Activated CD4-positive, alpha-beta T cell treated with anti-CD3 and anti-CD28 coated beads, Interleukin-2, amount 50 U/mL, for 24 hours (primary cell): ENCODE data around the gene ZNF264.
"Not testable (repeated sequence)": the region's sequence is repeated elsewhere in the genome, so short reads cannot be mapped to it uniquely, and the experiment has no call there.

Source experiments
- DNase-seq, 2 donors: peaks; one replicate each; pipeline ENCODE4 v3.0.0-alpha.2; 2020; ENCODE audit warnings: low read depth in 1 of 2, low spot score in 1 of 2

ZNF264 gene

DNA sequence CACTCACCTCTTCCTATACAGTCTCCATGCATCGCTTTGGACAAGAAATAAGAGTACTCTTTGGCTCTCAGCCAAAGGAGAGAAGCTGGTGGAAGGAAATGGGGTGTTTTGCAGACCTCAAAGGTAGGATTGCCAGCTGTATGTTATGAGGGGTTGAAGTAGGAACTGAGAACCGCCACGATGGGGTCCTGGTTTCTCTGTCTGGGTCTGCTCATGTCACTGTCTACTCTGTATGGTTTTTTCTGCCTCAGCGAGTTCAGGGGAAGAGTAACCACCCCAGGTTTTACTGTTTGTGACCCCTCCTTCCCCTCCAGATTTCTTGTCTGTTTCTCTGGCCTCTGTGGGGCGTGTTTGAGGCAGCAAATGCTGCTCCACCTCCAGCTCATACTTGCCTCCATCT is 53.2 kb downstream of the ZNF264 start:
- no peak for DNase-seq

DNA sequence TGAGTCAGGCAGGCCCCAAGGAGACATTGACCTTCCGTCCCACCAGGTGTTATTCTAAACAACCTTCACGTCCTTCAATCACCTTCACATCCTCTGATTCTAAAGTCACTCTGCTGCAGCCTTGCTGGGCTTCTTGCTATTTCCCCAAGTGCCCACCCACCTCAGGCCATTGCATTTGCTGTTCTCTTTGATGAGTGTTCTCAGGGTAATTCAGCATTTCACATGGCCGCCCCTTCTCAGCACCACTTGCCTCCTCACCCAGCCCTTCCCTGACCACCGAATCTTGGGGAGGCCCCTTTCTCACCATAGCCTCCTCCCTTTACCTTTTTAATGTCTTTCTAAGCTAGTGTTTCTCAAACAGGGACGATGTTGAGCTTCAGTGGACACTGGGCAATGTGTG is 53.8 kb downstream of the ZNF264 start:
- no peak for DNase-seq

DNA sequence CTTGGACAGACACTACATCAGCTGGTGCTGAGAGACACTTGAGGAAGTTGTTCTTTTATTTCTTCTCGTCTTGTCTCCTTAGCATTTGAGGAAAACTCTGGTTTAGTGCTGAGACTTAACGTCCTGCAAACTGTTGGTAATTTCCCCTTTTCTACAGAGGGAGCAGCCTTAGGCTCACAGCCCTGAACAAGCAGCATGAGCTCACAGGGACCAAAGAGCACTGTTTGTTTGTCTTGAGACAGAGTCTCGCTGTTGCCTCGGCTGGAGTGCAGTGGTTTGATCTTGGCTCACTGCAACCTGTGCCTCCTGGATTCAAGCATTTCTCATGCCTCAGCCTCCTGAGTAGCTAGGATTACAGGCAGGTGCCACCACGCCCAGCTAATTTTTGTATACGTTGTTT is 54.7 kb downstream of the ZNF264 start:
- no peak for DNase-seq

DNA sequence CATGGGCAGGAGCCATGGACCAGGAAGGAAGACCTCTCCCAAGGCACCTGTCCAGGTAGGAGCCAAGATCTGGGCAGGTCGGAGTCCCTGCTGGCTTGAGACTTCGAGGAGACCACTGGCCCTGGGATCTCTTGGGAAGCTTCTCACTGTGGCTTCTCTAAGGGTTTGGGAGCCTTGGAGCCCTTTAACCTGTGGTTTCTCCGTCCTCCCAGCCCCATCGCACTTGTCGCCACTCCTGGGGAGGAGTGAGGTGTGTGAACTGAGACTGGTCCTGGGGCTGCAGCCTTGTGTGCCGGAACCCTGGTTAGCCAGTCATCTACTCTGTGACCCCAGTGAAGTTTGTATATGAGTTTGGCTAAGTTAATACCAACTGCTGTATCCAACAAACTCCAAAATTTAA is 57.3 kb downstream of the ZNF264 start:
- DNase-seq, result no peak

DNA sequence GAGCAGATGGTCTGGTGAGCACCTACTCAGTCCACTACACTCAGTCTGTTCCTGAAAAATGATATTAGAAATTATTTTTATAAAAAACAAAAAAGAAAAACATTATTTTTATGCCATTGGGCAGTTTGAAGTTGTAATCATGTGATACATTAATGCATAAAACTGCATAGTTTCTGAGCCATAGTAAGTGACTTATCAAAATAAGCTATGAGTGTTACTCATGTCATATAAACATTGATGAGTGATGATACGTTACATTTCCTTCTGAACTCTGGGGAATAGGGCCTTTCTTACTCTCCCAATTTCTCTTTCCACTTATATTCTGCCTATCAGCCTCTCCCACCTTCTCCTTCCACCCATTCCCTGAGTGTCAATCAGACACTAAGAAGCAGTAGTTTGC is 58.0 kb downstream of the ZNF264 start:
- no peak for DNase-seq

DNA sequence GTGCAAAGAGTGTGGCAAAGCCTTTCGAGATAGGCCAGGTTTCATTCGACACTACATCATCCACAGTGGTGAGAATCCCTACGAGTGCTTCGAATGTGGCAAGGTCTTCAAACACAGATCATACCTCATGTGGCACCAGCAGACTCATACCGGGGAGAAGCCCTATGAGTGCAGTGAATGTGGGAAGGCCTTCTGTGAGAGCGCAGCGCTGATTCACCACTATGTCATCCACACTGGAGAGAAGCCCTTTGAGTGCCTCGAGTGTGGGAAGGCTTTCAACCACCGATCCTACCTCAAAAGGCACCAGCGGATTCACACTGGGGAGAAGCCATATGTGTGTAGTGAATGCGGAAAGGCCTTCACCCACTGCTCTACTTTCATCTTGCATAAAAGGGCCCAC is 62.5 kb downstream of the ZNF264 start:
- DNase-seq, result not testable (repeated sequence)

DNA sequence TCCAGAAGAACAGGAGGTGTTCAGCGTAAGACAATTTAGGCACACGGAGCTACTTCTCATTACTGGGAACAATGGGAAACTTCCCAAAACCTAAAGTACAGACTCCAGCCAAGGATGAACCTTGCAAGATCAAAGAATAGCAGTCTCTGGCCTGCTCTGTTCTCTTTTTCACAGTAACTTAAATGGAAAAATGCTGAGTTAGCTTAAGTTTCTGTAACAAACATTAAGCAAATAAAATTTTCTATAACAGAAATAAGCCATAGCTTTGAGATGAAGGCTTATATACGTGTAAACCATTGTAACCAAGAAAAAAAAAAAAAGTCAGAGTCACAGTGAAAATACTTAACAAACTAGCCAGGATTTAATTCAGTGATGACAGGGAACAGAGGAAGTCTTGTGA is 70.7 kb downstream of the ZNF264 start:
- DNase-seq, result no peak

DNA sequence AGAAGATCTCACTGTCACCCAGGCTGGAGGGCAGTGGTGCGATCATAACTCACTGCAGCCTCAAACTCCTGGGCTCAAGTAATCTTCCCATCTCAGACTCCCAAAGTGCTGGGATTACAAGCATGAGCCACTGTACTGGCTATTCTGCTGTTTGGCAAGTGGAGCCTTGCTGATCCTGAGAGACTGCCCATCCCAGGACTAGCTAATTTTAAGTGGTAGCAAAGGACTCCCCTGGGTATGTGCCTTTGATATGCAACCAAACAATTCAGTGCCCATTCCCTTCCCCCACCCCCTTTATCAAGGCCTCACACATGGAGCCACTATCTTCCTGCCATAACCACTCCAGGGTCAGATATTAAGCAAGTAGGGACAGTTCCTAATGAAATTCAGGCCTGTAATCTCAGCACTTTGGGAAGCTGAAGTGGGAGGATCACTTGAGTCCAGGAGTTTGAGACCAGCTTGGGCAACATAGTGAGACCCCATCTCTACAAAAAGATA is 72.0 kb downstream of the ZNF264 start:
- DNase-seq, result no peak

DNA sequence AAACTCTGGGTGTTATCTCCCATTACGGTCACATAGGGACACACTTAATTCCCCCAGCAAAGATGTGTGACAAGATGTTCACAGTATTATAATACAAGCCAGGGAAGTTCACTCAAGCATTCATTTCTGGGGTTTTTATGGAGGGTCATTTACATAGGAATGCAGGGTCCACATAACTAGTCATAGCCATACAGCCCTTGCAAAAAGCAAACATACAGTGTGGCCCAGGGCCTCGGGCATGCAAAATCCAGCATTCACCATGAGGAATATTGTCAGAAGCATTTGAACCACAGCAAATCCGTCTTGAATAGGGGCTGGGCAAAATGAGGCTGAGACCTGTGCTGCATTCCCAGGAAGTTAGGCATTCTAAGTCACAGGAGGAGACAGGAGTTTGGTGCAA is 76.0 kb downstream of the ZNF264 start:
- DNase-seq, result no peak

DNA sequence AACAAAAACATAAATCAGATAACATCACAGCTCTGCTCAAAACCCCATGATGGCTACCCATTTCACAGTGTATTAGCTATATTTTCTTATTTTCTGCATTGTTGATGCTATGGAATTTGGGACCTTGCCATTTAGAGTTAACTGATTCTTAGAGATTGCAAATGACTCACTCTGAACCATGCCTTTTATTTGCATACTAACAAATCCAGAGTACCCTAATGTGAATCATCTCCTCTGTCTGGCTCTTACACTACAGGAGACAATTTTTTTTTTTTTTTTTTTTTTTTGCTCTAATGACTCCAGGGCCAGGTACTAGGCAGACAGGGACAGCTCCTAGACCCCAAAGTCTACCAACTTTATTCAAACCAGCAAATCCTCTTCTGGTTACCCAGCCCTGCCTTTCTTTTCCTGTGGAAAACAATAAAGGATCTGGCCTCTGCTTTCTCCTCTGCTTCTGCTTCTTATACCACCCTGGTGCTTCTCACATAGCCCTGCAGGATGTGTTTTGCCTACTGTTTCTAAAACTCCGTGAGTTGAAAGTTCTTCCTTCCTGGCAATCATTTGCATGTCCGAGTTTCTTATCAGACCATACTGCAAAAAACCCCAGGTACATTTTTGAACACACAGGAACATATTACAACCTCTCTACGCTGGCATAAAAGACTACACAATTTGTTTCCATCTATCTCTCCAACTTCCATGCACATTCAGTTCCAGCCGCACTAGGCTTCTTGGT is 78.4 kb downstream of the ZNF264 start:
- DNase-seq, result no peak

DNA sequence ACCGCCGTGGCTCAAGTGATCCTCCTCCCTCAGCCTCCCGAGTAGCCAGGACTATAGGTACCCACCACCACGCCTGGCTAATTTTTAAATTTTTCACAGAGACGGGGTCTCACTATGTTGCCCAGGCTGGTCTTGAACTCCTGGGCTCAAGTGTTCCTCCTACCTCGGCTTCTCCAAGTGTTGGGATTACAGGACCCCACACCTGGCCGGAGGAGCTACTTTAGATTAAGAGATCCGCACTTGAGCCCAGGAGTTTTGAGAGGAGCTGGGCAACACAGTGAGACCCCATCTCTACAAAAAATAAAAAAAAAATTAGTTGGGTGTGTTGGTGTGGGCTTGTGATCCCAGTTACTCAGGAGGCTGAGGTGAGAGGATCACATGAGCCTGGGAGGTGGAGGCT is 80.0 kb downstream of the ZNF264 start:
- DNase-seq, result no peak
